ENCODE measurements around the gene ETFA. TPM values are rescaled to one million over a fixed set of nuclear protein-coding genes. Genes with fewer than 3 reads are reported as not detected.

The ETFA gene
- total RNA-seq, 4 donors from 2014 or later = 179 to 261 (median 227) TPM

DNA sequence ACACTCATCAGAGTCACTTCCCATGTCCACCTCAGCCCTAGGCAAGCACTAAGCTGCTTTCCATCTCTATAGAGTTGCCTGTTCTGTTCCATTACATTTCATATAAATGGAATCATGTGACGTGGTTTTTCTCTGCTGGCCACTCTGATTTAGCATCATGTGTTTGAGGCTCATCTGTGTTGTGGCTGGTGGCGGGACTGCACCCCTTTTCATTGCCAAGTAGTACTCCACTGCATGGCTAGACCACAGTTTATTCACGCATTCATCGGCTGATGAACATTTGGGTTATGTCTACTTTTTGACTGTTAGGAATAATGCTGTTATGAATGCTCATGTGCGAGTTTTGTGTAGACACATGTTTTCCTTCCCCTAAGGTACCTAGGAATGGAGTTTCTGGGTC lies 136.6 kb downstream of the ETFA start:
- DNase-seq = no peak
- peaks cover 47 to 53% of the 10 kb centered on the region in 2 donors for H3K4me1 ChIP-seq
- no peaks in the 10 kb centered on the region for H3K9me3 ChIP-seq
- H3K27ac ChIP-seq = peak overlapping the region; percentile 93 to 98 (median 96)
- TF ChIP-seq POLR2A (IDR thresholded peaks at IDR 0.05) = no peak
- TF ChIP-seq, protein P1, sequence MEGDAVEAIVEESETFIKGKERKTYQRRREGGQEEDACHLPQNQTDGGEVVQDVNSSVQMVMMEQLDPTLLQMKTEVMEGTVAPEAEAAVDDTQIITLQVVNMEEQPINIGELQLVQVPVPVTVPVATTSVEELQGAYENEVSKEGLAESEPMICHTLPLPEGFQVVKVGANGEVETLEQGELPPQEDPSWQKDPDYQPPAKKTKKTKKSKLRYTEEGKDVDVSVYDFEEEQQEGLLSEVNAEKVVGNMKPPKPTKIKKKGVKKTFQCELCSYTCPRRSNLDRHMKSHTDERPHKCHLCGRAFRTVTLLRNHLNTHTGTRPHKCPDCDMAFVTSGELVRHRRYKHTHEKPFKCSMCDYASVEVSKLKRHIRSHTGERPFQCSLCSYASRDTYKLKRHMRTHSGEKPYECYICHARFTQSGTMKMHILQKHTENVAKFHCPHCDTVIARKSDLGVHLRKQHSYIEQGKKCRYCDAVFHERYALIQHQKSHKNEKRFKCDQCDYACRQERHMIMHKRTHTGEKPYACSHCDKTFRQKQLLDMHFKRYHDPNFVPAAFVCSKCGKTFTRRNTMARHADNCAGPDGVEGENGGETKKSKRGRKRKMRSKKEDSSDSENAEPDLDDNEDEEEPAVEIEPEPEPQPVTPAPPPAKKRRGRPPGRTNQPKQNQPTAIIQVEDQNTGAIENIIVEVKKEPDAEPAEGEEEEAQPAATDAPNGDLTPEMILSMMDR (IDR thresholded peaks at IDR 0.05 in 4 of 5, conservative IDR thresholded peaks at IDR 0.05 in 1 of 5) = no peak
- H3K27me3 ChIP-seq = no peaks in the 10 kb centered on the region
- no peak for ATAC-seq
- intact Hi-C loops (cut with DNase I; ENCODE audit: low total_unique reads) = no loop called here
- H3K36me3 ChIP-seq = no peaks in the 10 kb centered on the region
- in situ Hi-C loops (cut with MboI; ENCODE audit: low sequenced_read_pairs in 4 of 4) = loop anchor here in 1 of 4 donors (25.0 kb wide), 1 partner anchor 163 kb away; the partner anchor contains the start of gene ISL2
- no peak overlapping the region for H3K4me3 ChIP-seq

- Histone ChIP-seq H3K27ac (peak overlapping the region; percentile 93 to 98 (median 96)), H3K9me3 (no peaks in the 10 kb centered on the region), H3K4me1 (peaks cover 43% of the 10 kb centered on the region in 2 donors), H3K4me3 (no peak overlapping the region), H3K36me3 (no peaks in the 10 kb centered on the region), H3K27me3 (no peaks in the 10 kb centered on the region)
- DNase-seq (peak; percentile 51 to 58), ATAC-seq (peak; percentile 18 to 48)
- intact Hi-C loops (cut with DNase I; ENCODE audit: low total_unique reads) (no loop called here), in situ Hi-C loops (cut with MboI; ENCODE audit: low sequenced_read_pairs in 4 of 4) (no loop called here)
- TF ChIP-seq, protein P1 (IDR thresholded peaks at IDR 0.05 in 4 of 5, conservative IDR thresholded peaks at IDR 0.05 in 1 of 5) = no peak
- TF ChIP-seq POLR2A (IDR thresholded peaks at IDR 0.05) = peak; percentile 59 to 74
Measured at GRCh38 chr15:76173317-76173834, 137.9 kb downstream of the ETFA start.

DNA sequence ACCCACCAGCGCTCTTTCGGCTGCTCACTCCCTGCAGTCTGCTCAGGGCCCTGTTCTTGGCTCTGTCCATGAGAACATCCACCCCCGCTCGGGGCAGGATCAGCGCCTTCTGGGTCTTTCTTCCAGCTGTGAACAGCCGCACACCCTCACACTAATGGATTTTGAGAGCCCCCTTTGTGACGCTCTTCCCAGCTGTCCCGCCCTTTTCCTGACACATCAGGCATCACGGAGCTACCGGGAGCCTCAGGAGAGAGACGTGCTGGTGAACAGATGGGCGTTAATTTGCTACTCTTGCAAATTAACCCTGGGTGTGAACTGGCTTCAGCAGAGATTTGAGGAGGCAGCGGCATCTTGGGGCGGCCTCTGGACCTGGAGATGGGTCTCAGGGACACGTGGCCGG lies 138.5 kb downstream of the ETFA start:
- no peak for TF ChIP-seq POLR2A (IDR thresholded peaks at IDR 0.05)
- TF ChIP-seq, protein P1 (IDR thresholded peaks at IDR 0.05 in 4 of 5, conservative IDR thresholded peaks at IDR 0.05 in 1 of 5) = no peak
- DNase-seq (no peak), ATAC-seq (no peak)
- Histone ChIP-seq H3K4me3 (no peak overlapping the region), H3K27me3 (no peaks in the 10 kb centered on the region), H3K36me3 (no peaks in the 10 kb centered on the region), H3K9me3 (no peaks in the 10 kb centered on the region), H3K27ac (peak overlapping the region; percentile 93 to 98 (median 96)), H3K4me1 (peaks cover 37% of the 10 kb centered on the region in 2 donors)
- intact Hi-C loops (cut with DNase I; ENCODE audit: low total_unique reads) (no loop called here), in situ Hi-C loops (cut with MboI; ENCODE audit: low sequenced_read_pairs in 4 of 4) (no loop called here)

- in situ Hi-C loops (cut with MboI; ENCODE audit: low sequenced_read_pairs in 4 of 4) (no loop called here), intact Hi-C loops (cut with DNase I; ENCODE audit: low total_unique reads) (no loop called here)
- Histone ChIP-seq H3K27me3 (no peaks in the 10 kb centered on the region), H3K4me1 (peaks cover 14 to 15% of the 10 kb centered on the region in 2 donors), H3K4me3 (no peak overlapping the region), H3K27ac (peak overlapping the region in 1 of 4 donors; percentile 12), H3K36me3 (no peaks in the 10 kb centered on the region), H3K9me3 (no peaks in the 10 kb centered on the region)
- TF ChIP-seq, protein P1 (IDR thresholded peaks at IDR 0.05 in 4 of 5, conservative IDR thresholded peaks at IDR 0.05 in 1 of 5) = no peak
- no peak for TF ChIP-seq POLR2A (IDR thresholded peaks at IDR 0.05)
- ATAC-seq = no peak
- DNase-seq = no peak
Measured at GRCh38 chr15:76169911-76170800, 141.1 kb downstream of the ETFA start.

Measured in gastrocnemius medialis (tissue), 4 donors.